ENCODE data around the gene HIBCH.

GRCh38 chr2:190197143-190197720, 122.4 kb downstream of the HIBCH start:
- no peak for TF ChIP-seq CTCF (IDR thresholded peaks at IDR 0.05)
- no peak for TF ChIP-seq ZFX (IDR thresholded peaks at IDR 0.05; ENCODE audit: borderline replicate concordance)
